Prostate gland (tissue), 2 donors: ENCODE results near the gene PYDC1.

Source experiments
- POLR2A ChIP-seq: fragments of 450-650 bp; IDR thresholded peaks from one replicate; pipeline ENCODE4 v1.6.1; 2016; ENCODE audit warnings: antibody characterized with exemption, mild to moderate bottlenecking
- TF ChIP-seq, protein P1 (sequence below), 4 experiments: fragments of 200-600 bp in 2 of 4; fragments of 450-650 bp in 2 of 4; sonication (generic) in 2 of 4; IDR thresholded peaks; 1 replicate in 3 of 4; 2 replicates in 1 of 4; pipeline ENCODE4 v1.5.1; 2016 to 2019; ENCODE audit warnings: antibody characterized with exemption in 4 of 4, mild to moderate bottlenecking in 2 of 4, moderate library complexity in 2 of 4

DNA sequence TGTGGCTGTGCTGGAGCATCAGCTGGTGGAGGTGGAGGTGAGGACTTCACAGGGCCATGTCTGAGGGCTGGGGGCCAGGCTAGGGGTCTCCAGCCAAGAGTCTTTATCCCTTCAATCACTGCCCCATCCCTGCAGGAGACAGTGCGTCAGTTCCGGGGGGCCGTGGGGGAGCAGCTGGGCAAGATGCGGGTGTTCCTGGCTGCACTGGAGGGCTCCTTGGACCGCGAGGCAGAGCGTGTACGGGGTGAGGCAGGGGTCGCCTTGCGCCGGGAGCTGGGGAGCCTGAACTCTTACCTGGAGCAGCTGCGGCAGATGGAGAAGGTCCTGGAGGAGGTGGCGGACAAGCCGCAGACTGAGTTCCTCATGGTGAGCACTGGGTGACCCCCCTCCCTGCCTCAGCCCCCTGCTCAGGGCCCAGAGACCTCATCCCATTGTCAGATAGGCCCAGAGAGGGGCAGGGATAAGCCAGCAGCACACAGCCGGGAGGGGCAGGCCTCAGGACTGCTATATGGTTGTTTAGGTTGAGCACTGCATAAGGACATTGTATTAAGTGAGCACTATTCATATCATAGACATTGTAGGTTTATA lies 2.3 kb upstream of the PYDC1 start:
- TF ChIP-seq, protein P1, sequence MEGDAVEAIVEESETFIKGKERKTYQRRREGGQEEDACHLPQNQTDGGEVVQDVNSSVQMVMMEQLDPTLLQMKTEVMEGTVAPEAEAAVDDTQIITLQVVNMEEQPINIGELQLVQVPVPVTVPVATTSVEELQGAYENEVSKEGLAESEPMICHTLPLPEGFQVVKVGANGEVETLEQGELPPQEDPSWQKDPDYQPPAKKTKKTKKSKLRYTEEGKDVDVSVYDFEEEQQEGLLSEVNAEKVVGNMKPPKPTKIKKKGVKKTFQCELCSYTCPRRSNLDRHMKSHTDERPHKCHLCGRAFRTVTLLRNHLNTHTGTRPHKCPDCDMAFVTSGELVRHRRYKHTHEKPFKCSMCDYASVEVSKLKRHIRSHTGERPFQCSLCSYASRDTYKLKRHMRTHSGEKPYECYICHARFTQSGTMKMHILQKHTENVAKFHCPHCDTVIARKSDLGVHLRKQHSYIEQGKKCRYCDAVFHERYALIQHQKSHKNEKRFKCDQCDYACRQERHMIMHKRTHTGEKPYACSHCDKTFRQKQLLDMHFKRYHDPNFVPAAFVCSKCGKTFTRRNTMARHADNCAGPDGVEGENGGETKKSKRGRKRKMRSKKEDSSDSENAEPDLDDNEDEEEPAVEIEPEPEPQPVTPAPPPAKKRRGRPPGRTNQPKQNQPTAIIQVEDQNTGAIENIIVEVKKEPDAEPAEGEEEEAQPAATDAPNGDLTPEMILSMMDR (IDR thresholded peaks at IDR 0.05): no peak
- no peak for TF ChIP-seq POLR2A
